Endothelial cell of umbilical vein (primary cell): Measurements from ENCODE around the gene NOPCHAP1. TPM values are rescaled to one million over a fixed set of nuclear protein-coding genes. Genes with fewer than 3 reads are reported as not detected.
"Not testable (repeated sequence)": the region's sequence is repeated elsewhere in the genome, so short reads cannot be mapped to it uniquely, and the experiment has no call there.

Source experiments
- BruUV-seq: library from RNA; stranded (reverse); fragments of 400-500 nt; replicated peaks from 2 replicates; lab custom pipeline; 2021; lab: Mats Ljungman, UMichigan
- CTCF ChIA-PET: fragments of 300-600, 350-600 bp; sonication (Branson Sonifier 250); formaldehyde crosslinking; loops from one replicate; lab custom pipeline; 2021; ENCODE audit warnings: antibody characterized with exemption, inconsistent platforms; lab: Charles Lee
- POLR2A ChIA-PET: fragments of 300-600, 350-600 bp; sonication (Branson Sonifier 250); formaldehyde crosslinking; loops from one replicate; lab custom pipeline; 2021; ENCODE audit warnings: antibody characterized with exemption, inconsistent platforms; lab: Charles Lee
- DNase-seq: peaks from one replicate; pipeline ENCODE4 v3.0.0-alpha.2; 2011; ENCODE audit warnings: low read depth, low spot score
- FAIRE-seq: peaks from 2 replicates; lab custom pipeline; 2011; peaks lifted over from hg19 to GRCh38; lab: Jason Lieb, UNC
- H2AFZ ChIP-seq: 2 replicates; pipeline ENCODE4 v1.6.0; 2012; ENCODE audit warnings: low read depth, low read length, control low read depth, inconsistent platforms
- H3K27ac ChIP-seq: 2 replicates; pipeline ENCODE4 v1.5.1; 2011; ENCODE audit warnings: low read depth, mild to moderate bottlenecking, control low read depth, low read length, moderate library complexity; ENCODE audit not compliant: insufficient read depth
- H3K27me3 ChIP-seq, 2 experiments: 2 replicates each; pipeline versions ENCODE4 v1.6.0 to v1.6.1; 2011; ENCODE audit warnings: low read length in 2 of 2, mixed read lengths in 1 of 2; ENCODE audit not compliant: control insufficient read depth in 2 of 2, insufficient read depth in 2 of 2
- H3K36me3 ChIP-seq, 2 experiments: 2 replicates in 1 of 2; 3 replicates in 1 of 2; pipeline ENCODE4 v1.5.1; 2011; ENCODE audit warnings: low read length in 2 of 2, mild to moderate bottlenecking in 1 of 2, moderate library complexity in 1 of 2; ENCODE audit not compliant: control insufficient read depth in 2 of 2, insufficient read depth in 2 of 2; ENCODE audit errors: extremely low read depth in 1 of 2
- H3K4me1 ChIP-seq: 3 replicates; pipeline ENCODE4 v1.5.1; 2011; ENCODE audit warnings: mild to moderate bottlenecking, low read length; ENCODE audit not compliant: control insufficient read depth, insufficient read depth; ENCODE audit errors: extremely low read depth
- H3K4me2 ChIP-seq: 2 replicates; pipeline ENCODE4 v1.6.1; 2011; ENCODE audit warnings: low read length, control low read depth, mixed read lengths; ENCODE audit not compliant: insufficient read depth
- H3K4me3 ChIP-seq, 3 experiments: fragments of 200-600 bp in 1 of 3; sonication (generic), shearing (Covaris generic) in 1 of 3; replicated peaks in 1 of 3; 2 replicates each; pipeline ENCODE4 v1.5.1; 2011 to 2016; ENCODE audit warnings: control low read depth in 3 of 3, low read length in 3 of 3, mild to moderate bottlenecking in 2 of 3, inconsistent platforms in 1 of 3, low read depth in 1 of 3, moderate library complexity in 1 of 3; ENCODE audit not compliant: insufficient read depth in 1 of 3
- H3K79me2 ChIP-seq: 2 replicates; pipeline ENCODE4 v1.6.0; 2012; ENCODE audit warnings: low read length, inconsistent platforms; ENCODE audit not compliant: control insufficient read depth, insufficient read depth
- H3K9ac ChIP-seq: replicated peaks from 2 replicates; pipeline ENCODE3; 2011; ENCODE audit warnings: low read length, control low read depth; ENCODE audit not compliant: insufficient read depth; ENCODE audit errors: extremely low read depth
- H3K9me1 ChIP-seq: replicated peaks from 3 replicates; pipeline ENCODE4 v1.6.0; 2011; ENCODE audit warnings: mild to moderate bottlenecking, low read length; ENCODE audit not compliant: control insufficient read depth, insufficient read depth; ENCODE audit errors: extremely low read depth
- H3K9me3 ChIP-seq: replicated peaks from 2 replicates; pipeline ENCODE4 v1.5.1; 2012; ENCODE audit warnings: low read length, inconsistent platforms; ENCODE audit not compliant: control insufficient read depth, insufficient read depth
- H4K20me1 ChIP-seq: replicated peaks from 2 replicates; pipeline ENCODE3; 2011; ENCODE audit warnings: mild to moderate bottlenecking, low read length; ENCODE audit not compliant: control insufficient read depth, insufficient read depth; ENCODE audit errors: extremely low read depth
- CTCF ChIP-seq, 2 donors: IDR thresholded peaks; 1 replicate in 1 of 2; 2 replicates in 1 of 2; pipeline ENCODE4 v1.5.1; 2011; ENCODE audit warnings: low read length in 2 of 2, mild to moderate bottlenecking in 2 of 2, moderate library complexity in 2 of 2, control low read depth in 1 of 2, inconsistent platforms in 1 of 2, low read depth in 1 of 2; ENCODE audit not compliant: insufficient read depth in 1 of 2; ENCODE audit errors: extremely low read depth in 1 of 2
- EZH2 ChIP-seq: IDR thresholded peaks from 2 replicates; pipeline ENCODE4 v1.6.1; 2012; ENCODE audit warnings: borderline replicate concordance, low read depth, mild to moderate bottlenecking, moderate library complexity, low read length, inconsistent platforms; ENCODE audit not compliant: severe bottlenecking
- FOS ChIP-seq: IDR thresholded peaks from 2 replicates; pipeline ENCODE4 v1.6.1; 2011; ENCODE audit warnings: mild to moderate bottlenecking, low read length, moderate library complexity, borderline replicate concordance; ENCODE audit not compliant: insufficient read depth
- JUN ChIP-seq: IDR thresholded peaks from 2 replicates; pipeline ENCODE4 v1.6.1; 2011; ENCODE audit warnings: borderline replicate concordance, low read depth; ENCODE audit not compliant: insufficient read length, insufficient read depth
- MAX ChIP-seq: IDR thresholded peaks from 2 replicates; pipeline ENCODE4 v1.6.1; 2011; ENCODE audit not compliant: insufficient read depth, insufficient read length
- MYC ChIP-seq: IDR thresholded peaks from one replicate; pipeline ENCODE4 v1.6.1; 2011; ENCODE audit warnings: mild to moderate bottlenecking, low read depth, low read length
- POLR2A ChIP-seq: IDR thresholded peaks from 2 replicates; pipeline ENCODE4 v1.6.1; 2012; ENCODE audit warnings: low read depth, mild to moderate bottlenecking, control low read depth, low read length
- POLR2AphosphoS5 ChIP-seq: IDR thresholded peaks from 2 replicates; pipeline ENCODE4 v1.6.1; 2012; ENCODE audit warnings: low read depth, mild to moderate bottlenecking, control low read depth, low read length, moderate library complexity; ENCODE audit not compliant: insufficient read depth
- dilution Hi-C: fragments of 300-500 bp; cut with MboI; formaldehyde crosslinking; loops from one replicate; pipeline ENCODE4 v1.15.0; 2019; ENCODE audit warnings: low sequenced_read_pairs; ENCODE audit not compliant: extremely low pct_ligation_motif_present
- intact Hi-C: fragments of 100-400 bp; cut with micrococcal nuclease; formaldehyde crosslinking; loops from one replicate; pipeline ENCODE4 v1.10.0; 2022
- polyA plus RNA-seq, 4 experiments: library from polyadenylated mRNA; depleted of rRNA in 3 of 4; stranded (reverse) in 3 of 4; unstranded in 1 of 4; fragments of >200 nt; gene quantifications; 2 replicates each; pipeline versions ENCODE4 v1.2.1 to v1.2.3, GENCODE V29; 2011 to 2012; ENCODE audit warnings: missing spikeins in 1 of 4
- total RNA-seq: library from RNA; stranded (reverse); gene quantifications from 2 replicates; pipeline ENCODE4 v1.2.3, GENCODE V29; 2021

Gene NOPCHAP1
- total and polyA plus RNA-seq, 2 donors (not counting 3 experiments of a cell fraction or from before 2014, with no cell fraction given), result 6.1 to 17.8 TPM

GRCh38 chr12:104975587-104976343, 10.4 kb upstream of the NOPCHAP1 start:
- no peak for FAIRE-seq
- Histone ChIP-seq H3K27ac (no peak overlapping the region), H4K20me1 (no peaks in the 10 kb centered on the region), H3K9me1 (no peaks in the 10 kb centered on the region), H3K36me3 (no peaks in the 10 kb centered on the region), H3K4me1 (no peaks in the 10 kb centered on the region), H3K4me2 (no peak overlapping the region), H3K79me2 (no peaks in the 10 kb centered on the region), H2AFZ (no peak overlapping the region), H3K9ac (no peak overlapping the region), H3K27me3 (peaks cover 0 to 3% of the 10 kb centered on the region in 2 experiments), H3K4me3 (no peak overlapping the region), H3K9me3 (no peaks in the 10 kb centered on the region)
- dilution Hi-C loops (no loop called here), intact Hi-C loops (loop anchor here (1.0 kb wide), 1 partner anchor 11 kb away; the partner anchor contains the start of gene NOPCHAP1)
- ChIA-PET CTCF (interaction anchor here (0.8 kb wide), 1 partner anchor 594 kb away, joined by 3 read pairs; no protein-coding TSS in a partner anchor), POLR2A (no interaction called here)
- DNase-seq, result no peak
- BruUV-seq, result no TSS peak
- TF ChIP-seq POLR2A, result no peak
- TF ChIP-seq EZH2, result no peak
- no peak for TF ChIP-seq POLR2AphosphoS5
- no peak for TF ChIP-seq FOS
- TF ChIP-seq MYC, result no peak

GRCh38 chr12:104976703-104977102, 9.4 kb upstream of the NOPCHAP1 start:
- no peak overlapping the region for H3K4me2 ChIP-seq
- no peaks in the 10 kb centered on the region for H3K36me3 ChIP-seq
- H3K4me3 ChIP-seq, result no peak overlapping the region
- TF ChIP-seq MAX, result no peak
- TF ChIP-seq CTCF (IDR thresholded peaks at IDR 0.05; ENCODE audit: extremely low read depth in 1 of 2, insufficient read depth in 1 of 2, low read depth in 1 of 2, low read length in 2 of 2), result peak in 1 of 2 donors; percentile 2
- TF ChIP-seq JUN, result no peak
- H3K79me2 ChIP-seq, result no peaks in the 10 kb centered on the region
- dilution Hi-C loops (no loop called here), intact Hi-C loops (loop anchor here (1.0 kb wide), 1 partner anchor 10 kb away; the partner anchor contains the start of gene NOPCHAP1)
- DNase-seq (no peak), FAIRE-seq (no peak)
- H3K4me1 ChIP-seq, result no peaks in the 10 kb centered on the region
- no peaks in the 10 kb centered on the region for H4K20me1 ChIP-seq
- H3K9me1 ChIP-seq, result no peaks in the 10 kb centered on the region
- H3K9ac ChIP-seq, result no peak overlapping the region
- H3K9me3 ChIP-seq, result no peaks in the 10 kb centered on the region
- no TSS peak for BruUV-seq
- H3K27me3 ChIP-seq, result peaks cover 0 to 3% of the 10 kb centered on the region in 2 experiments
- POLR2A ChIA-PET, result no interaction called here
- no peak overlapping the region for H3K27ac ChIP-seq
- CTCF ChIA-PET, result no interaction called here
- no peak overlapping the region for H2AFZ ChIP-seq

GRCh38 chr12:104977688-104978087, 8.4 kb upstream of the NOPCHAP1 start:
- H4K20me1 ChIP-seq, H3K27me3 ChIP-seq, BruUV-seq, H2AFZ ChIP-seq, POLR2A ChIA-PET, H3K27ac ChIP-seq, dilution Hi-C loops, H3K4me2 ChIP-seq, H3K4me1 ChIP-seq, FAIRE-seq, H3K79me2 ChIP-seq, H3K9me3 ChIP-seq, H3K36me3 ChIP-seq, intact Hi-C loops, H3K9me1 ChIP-seq, H3K9ac ChIP-seq, DNase-seq, H3K4me3 ChIP-seq: not testable (repeated sequence)
- CTCF ChIA-PET, result interaction anchor here (1.2 kb wide), 1 partner anchor 596 kb away, joined by 3 read pairs; no protein-coding TSS in a partner anchor
